SIG-M5 treated with dmso at 0.1 percent for 504 hours (cell line): Measurements from ENCODE around the gene EFNB2.

ENCODE experiments used
- DNase-seq: peaks from one replicate; lab custom pipeline; 2025; ENCODE audit not compliant: unreplicated experiment; lab: John Stamatoyannopoulos, UW

The EFNB2 gene

GRCh38 chr13:106487129-106487528, 48.3 kb downstream of the EFNB2 start:
- no peak for DNase-seq

GRCh38 chr13:106486287-106486686, 49.2 kb downstream of the EFNB2 start:
- no peak for DNase-seq

- no peak for DNase-seq
These were observed 50.8 kb downstream of the EFNB2 start for GRCh38 chr13:106484537-106485193.

- no peak for DNase-seq
These were observed 51.4 kb downstream of the EFNB2 start for GRCh38 chr13:106484084-106484483.

- DNase-seq = no peak
These were observed 53.5 kb downstream of the EFNB2 start for GRCh38 chr13:106481919-106482318.

- no peak for DNase-seq
These were observed 55.0 kb downstream of the EFNB2 start for GRCh38 chr13:106480351-106480910.

- DNase-seq = no peak
These were observed 55.5 kb downstream of the EFNB2 start for GRCh38 chr13:106479929-106480328.

GRCh38 chr13:106478116-106478515, 57.3 kb downstream of the EFNB2 start:
- no peak for DNase-seq

GRCh38 chr13:106477303-106477702, 58.2 kb downstream of the EFNB2 start:
- DNase-seq = no peak

GRCh38 chr13:106475852-106476251, 59.6 kb downstream of the EFNB2 start:
- DNase-seq = no peak

- no peak for DNase-seq
These were observed 60.5 kb downstream of the EFNB2 start for GRCh38 chr13:106474912-106475311.

GRCh38 chr13:106473154-106473553, 62.3 kb downstream of the EFNB2 start:
- no peak for DNase-seq

- no peak for DNase-seq
These were observed 62.8 kb downstream of the EFNB2 start for GRCh38 chr13:106472621-106473020.

GRCh38 chr13:106471957-106472543, 63.4 kb downstream of the EFNB2 start:
- DNase-seq = no peak

GRCh38 chr13:106470576-106470975, 64.9 kb downstream of the EFNB2 start:
- no peak for DNase-seq

- no peak for DNase-seq
These were observed 66.5 kb downstream of the EFNB2 start for GRCh38 chr13:106468744-106469590.

GRCh38 chr13:106468207-106468606, 67.3 kb downstream of the EFNB2 start:
- no peak for DNase-seq

GRCh38 chr13:106467427-106468122, 67.9 kb downstream of the EFNB2 start:
- no peak for DNase-seq

- DNase-seq = no peak
These were observed 68.6 kb downstream of the EFNB2 start for GRCh38 chr13:106466691-106467426.

- peak; percentile 56 for DNase-seq
These were observed 71.4 kb downstream of the EFNB2 start for GRCh38 chr13:106464076-106464475.
